GM12892 (cell line): Measurements from ENCODE around the gene MPZL2.

Experiments
- DNase-seq: peaks from one replicate; pipeline ENCODE4 v3.0.0; 2011; ENCODE audit not compliant: insufficient read length
- FAIRE-seq: peaks from 2 replicates; lab custom pipeline; 2011; peaks lifted over from hg19 to GRCh38; lab: Jason Lieb, UNC
- POLR2A ChIP-seq: IDR thresholded peaks from 2 replicates; pipeline ENCODE4 v1.6.1; 2011; ENCODE audit warnings: low read depth, low read length, control low read depth
- POLR2AphosphoS5 ChIP-seq: IDR thresholded peaks from 2 replicates; pipeline ENCODE4 v1.6.1; 2011; ENCODE audit warnings: low read depth, low read length, control low read depth
- TAF1 ChIP-seq: IDR thresholded peaks from 2 replicates; pipeline ENCODE4 v1.6.1; 2011; ENCODE audit warnings: low read depth, mild to moderate bottlenecking, control low read depth, low read length, borderline replicate concordance

Gene MPZL2

GRCh38 chr11:118223992-118224391, 40.1 kb downstream of the MPZL2 start:
- DNase-seq (no peak), FAIRE-seq (no peak)
- no peak for TF ChIP-seq POLR2AphosphoS5

- no peak for FAIRE-seq
- TF ChIP-seq POLR2AphosphoS5 (no peak), TAF1 (no peak), POLR2A (no peak)
- no peak for DNase-seq
Observed at GRCh38 chr11:118223570-118223969, 40.5 kb downstream of the MPZL2 start.

- DNase-seq, result no peak
- FAIRE-seq, result no peak
- TF ChIP-seq POLR2A, result no peak
- TF ChIP-seq POLR2AphosphoS5, result no peak
- no peak for TF ChIP-seq TAF1
Observed at GRCh38 chr11:118222437-118222836, 41.7 kb downstream of the MPZL2 start.

- FAIRE-seq (no peak), DNase-seq (no peak)
- TF ChIP-seq POLR2AphosphoS5 (no peak), POLR2A (no peak), TAF1 (no peak)
Observed at GRCh38 chr11:118221419-118221818, 42.7 kb downstream of the MPZL2 start.

GRCh38 chr11:118219732-118220131, 44.4 kb downstream of the MPZL2 start:
- DNase-seq, result no peak
- no peak for TF ChIP-seq POLR2A
- no peak for TF ChIP-seq TAF1
- no peak for TF ChIP-seq POLR2AphosphoS5
- FAIRE-seq, result no peak

- FAIRE-seq, result no peak
- TF ChIP-seq POLR2A (no peak), POLR2AphosphoS5 (no peak), TAF1 (no peak)
- no peak for DNase-seq
Observed at GRCh38 chr11:118219244-118219643, 44.9 kb downstream of the MPZL2 start.

- no peak for DNase-seq
- peak; percentile 61 for FAIRE-seq
- TF ChIP-seq POLR2AphosphoS5, result no peak
Observed at GRCh38 chr11:118217575-118217974, 46.5 kb downstream of the MPZL2 start.

- peak; percentile 92 for FAIRE-seq
- DNase-seq, result no peak
- TF ChIP-seq TAF1, result no peak
- no peak for TF ChIP-seq POLR2AphosphoS5
- TF ChIP-seq POLR2A, result no peak
Observed at GRCh38 chr11:118216621-118217481, 47.2 kb downstream of the MPZL2 start.

GRCh38 chr11:118215765-118216164, 48.3 kb downstream of the MPZL2 start:
- FAIRE-seq (no peak), DNase-seq (no peak)
- no peak for TF ChIP-seq TAF1
- no peak for TF ChIP-seq POLR2AphosphoS5
- no peak for TF ChIP-seq POLR2A

GRCh38 chr11:118215262-118215661, 48.8 kb downstream of the MPZL2 start:
- FAIRE-seq (no peak), DNase-seq (no peak)
- TF ChIP-seq POLR2AphosphoS5, result no peak
- no peak for TF ChIP-seq TAF1
- TF ChIP-seq POLR2A, result no peak

GRCh38 chr11:118214210-118214914, 49.7 kb downstream of the MPZL2 start:
- FAIRE-seq, result peak; percentile 88

GRCh38 chr11:118213781-118214180, 50.3 kb downstream of the MPZL2 start:
- DNase-seq (no peak), FAIRE-seq (peak; percentile 5)
- TF ChIP-seq POLR2AphosphoS5, result no peak
- TF ChIP-seq TAF1, result no peak
- no peak for TF ChIP-seq POLR2A

More at GRCh38 chr11:118214210-118214914, 49.7 kb downstream of the MPZL2 start:
- TF ChIP-seq POLR2A (no peak), POLR2AphosphoS5 (no peak), TAF1 (no peak)
- no peak for DNase-seq
